ENCODE results near the gene ZNF12. TPM values are rescaled to one million over a fixed set of nuclear protein-coding genes. Genes with fewer than 3 reads are reported as not detected.
"Not testable (repeated sequence)": the region's sequence is repeated elsewhere in the genome, so short reads cannot be mapped to it uniquely, and the experiment has no call there.

Gene ZNF12
- total RNA-seq, 1 donor from 2014 or later = 12.5 TPM

GRCh38 chr7:6725003-6725402, 18.3 kb upstream of the ZNF12 start:
- no peak for DNase-seq (ENCODE audit: low read depth)
- no peak overlapping the region for H3K4me3 ChIP-seq (ENCODE audit: low read depth, low read length)
- TF ChIP-seq CTCF (conservative IDR thresholded peaks at IDR 0.05; ENCODE audit: low read depth, low read length) = no peak

- DNase-seq (ENCODE audit: low read depth); H3K4me3 ChIP-seq (ENCODE audit: low read depth, low read length): not testable (repeated sequence)
Measured at GRCh38 chr7:6724351-6724750, 17.6 kb upstream of the ZNF12 start.

GRCh38 chr7:6718124-6718523, 11.4 kb upstream of the ZNF12 start:
- no peak for DNase-seq (ENCODE audit: low read depth)
- H3K4me3 ChIP-seq (ENCODE audit: low read depth, low read length) = no peak overlapping the region
- TF ChIP-seq CTCF (conservative IDR thresholded peaks at IDR 0.05; ENCODE audit: low read depth, low read length) = no peak

- not testable (repeated sequence) for DNase-seq (ENCODE audit: low read depth); H3K4me3 ChIP-seq (ENCODE audit: low read depth, low read length)
Measured at GRCh38 chr7:6715898-6716297, 9.2 kb upstream of the ZNF12 start.

- H3K4me3 ChIP-seq (ENCODE audit: low read depth, low read length) = no peak overlapping the region
- no peak for DNase-seq (ENCODE audit: low read depth)
- TF ChIP-seq CTCF (conservative IDR thresholded peaks at IDR 0.05; ENCODE audit: low read depth, low read length) = no peak
Measured at GRCh38 chr7:6714360-6714759, 7.6 kb upstream of the ZNF12 start.

- no peak for TF ChIP-seq CTCF (conservative IDR thresholded peaks at IDR 0.05; ENCODE audit: low read depth, low read length)
- no peak for DNase-seq (ENCODE audit: low read depth)
- no peak overlapping the region for H3K4me3 ChIP-seq (ENCODE audit: low read depth, low read length)
Measured at GRCh38 chr7:6709808-6710207, 3.1 kb upstream of the ZNF12 start.

GRCh38 chr7:6708304-6708703, 1.6 kb upstream of the ZNF12 start:
- no peak for TF ChIP-seq CTCF (conservative IDR thresholded peaks at IDR 0.05; ENCODE audit: low read depth, low read length)
- DNase-seq (ENCODE audit: low read depth) = no peak
- no peak overlapping the region for H3K4me3 ChIP-seq (ENCODE audit: low read depth, low read length)

GRCh38 chr7:6705959-6706665, 635 bp downstream of the ZNF12 start:
- no peak for TF ChIP-seq CTCF (conservative IDR thresholded peaks at IDR 0.05; ENCODE audit: low read depth, low read length)
- no peak for DNase-seq (ENCODE audit: low read depth)
- peak overlapping the region; percentile 99 for H3K4me3 ChIP-seq (ENCODE audit: low read depth, low read length)
